Endometrial microvascular endothelial cells (primary cell): ENCODE measurements around the gene CYTH4. TPM values are rescaled to one million over a fixed set of nuclear protein-coding genes. Genes with fewer than 3 reads are reported as not detected.

ENCODE experiments used
- in situ Hi-C: cut with HindIII; loops from 2 replicates; pipeline ENCODE4 v1.10.0; 2017; ENCODE audit warnings: low sequenced_read_pairs, low pct_unique_long_range_greater_than_20kb; ENCODE audit errors: inconsistent ontology term
- total RNA-seq: library from RNA; depleted of rRNA; stranded (reverse); fragments of >200 nt; gene quantifications from one replicate; pipeline ENCODE4 v1.2.3, GENCODE V29; 2015; ENCODE audit errors: inconsistent ontology term

CYTH4 gene
- total RNA-seq, 1 donor from 2014 or later: 0.19 TPM

- in situ Hi-C loops: no loop called here
Measured at GRCh38 chr22:37302674-37303555, 20.6 kb downstream of the CYTH4 start.

- in situ Hi-C loops: no loop called here
Measured at GRCh38 chr22:37303821-37304274, 21.5 kb downstream of the CYTH4 start.

GRCh38 chr22:37304595-37305343, 22.5 kb downstream of the CYTH4 start:
- in situ Hi-C loops: no loop called here

GRCh38 chr22:37305887-37306286, 23.6 kb downstream of the CYTH4 start:
- in situ Hi-C loops: no loop called here

- in situ Hi-C loops: no loop called here
Measured at GRCh38 chr22:37306494-37306829, 24.2 kb downstream of the CYTH4 start.

GRCh38 chr22:37308385-37309200, 26.3 kb downstream of the CYTH4 start:
- in situ Hi-C loops: no loop called here

- in situ Hi-C loops: no loop called here
Measured at GRCh38 chr22:37309211-37310074, 27.1 kb downstream of the CYTH4 start.

- in situ Hi-C loops: no loop called here
Measured at GRCh38 chr22:37310075-37310606, 27.8 kb downstream of the CYTH4 start.

GRCh38 chr22:37310815-37311595, 28.7 kb downstream of the CYTH4 start:
- in situ Hi-C loops: no loop called here

GRCh38 chr22:37311761-37312312, 29.5 kb downstream of the CYTH4 start:
- in situ Hi-C loops: no loop called here

GRCh38 chr22:37312549-37313183, 30.4 kb downstream of the CYTH4 start:
- in situ Hi-C loops: no loop called here

GRCh38 chr22:37313376-37314314, 31.3 kb downstream of the CYTH4 start:
- in situ Hi-C loops: no loop called here

- in situ Hi-C loops: no loop called here
Measured at GRCh38 chr22:37314315-37315074, 32.2 kb downstream of the CYTH4 start.

GRCh38 chr22:37316405-37316804, 34.1 kb downstream of the CYTH4 start:
- in situ Hi-C loops: no loop called here

GRCh38 chr22:37316875-37317371, 34.6 kb downstream of the CYTH4 start:
- in situ Hi-C loops: no loop called here
